Measurements from ENCODE around the gene WDR11. TPM values are rescaled to one million over a fixed set of nuclear protein-coding genes. Genes with fewer than 3 reads are reported as not detected.

Gene WDR11
- total and polyA plus RNA-seq, 2 donors: 36.9 to 45.2 TPM

DNA sequence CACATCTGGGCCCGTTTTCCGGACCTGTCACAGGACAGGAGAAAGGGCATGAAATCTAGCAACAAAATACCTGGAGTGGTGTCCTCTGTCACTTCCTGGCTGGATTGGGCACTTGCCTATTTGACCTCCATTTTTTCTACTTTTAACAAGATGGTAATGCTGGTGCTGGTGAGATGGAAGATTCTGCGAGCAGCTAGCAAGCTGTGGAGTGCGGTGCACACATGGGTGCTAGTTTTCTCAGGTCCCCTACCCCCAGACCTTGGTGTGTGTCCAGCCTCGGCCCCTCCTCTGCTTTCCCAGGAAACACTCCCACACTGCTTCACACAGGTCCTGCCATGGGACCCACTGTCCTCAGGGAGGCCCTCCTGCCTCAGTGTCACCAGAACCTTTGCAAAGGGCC is 87.7 kb downstream of the WDR11 start:
- Histone ChIP-seq H3K4me3 (ENCODE audit: low read length in 2 of 2) (no peak overlapping the region), H3K36me3 (ENCODE audit: control insufficient read depth in 2 of 2, insufficient read depth in 2 of 2, low read length in 1 of 2) (no peaks in the 10 kb centered on the region), H3K27ac (ENCODE audit: low read depth in 1 of 2, low read length in 1 of 2) (no peak overlapping the region), H3K9me3 (ENCODE audit: control insufficient read depth in 2 of 2, insufficient read depth in 1 of 2, low read length in 1 of 2) (no peaks in the 10 kb centered on the region), H3K27me3 (ENCODE audit: control insufficient read depth in 2 of 2, insufficient read depth in 1 of 2, low read length in 1 of 2) (peaks cover 0 to 2% of the 10 kb centered on the region in 2 donors), H3K4me1 (ENCODE audit: control insufficient read depth in 2 of 2, insufficient read depth in 2 of 2, low read length in 2 of 2) (peaks cover 0 to 3% of the 10 kb centered on the region in 2 donors)
- no peak for DNase-seq (ENCODE audit: low read depth in 6 of 9, low spot score in 9 of 9)
- 97% methylated on average over 5 of the region's 5 CpGs for WGBS

DNA sequence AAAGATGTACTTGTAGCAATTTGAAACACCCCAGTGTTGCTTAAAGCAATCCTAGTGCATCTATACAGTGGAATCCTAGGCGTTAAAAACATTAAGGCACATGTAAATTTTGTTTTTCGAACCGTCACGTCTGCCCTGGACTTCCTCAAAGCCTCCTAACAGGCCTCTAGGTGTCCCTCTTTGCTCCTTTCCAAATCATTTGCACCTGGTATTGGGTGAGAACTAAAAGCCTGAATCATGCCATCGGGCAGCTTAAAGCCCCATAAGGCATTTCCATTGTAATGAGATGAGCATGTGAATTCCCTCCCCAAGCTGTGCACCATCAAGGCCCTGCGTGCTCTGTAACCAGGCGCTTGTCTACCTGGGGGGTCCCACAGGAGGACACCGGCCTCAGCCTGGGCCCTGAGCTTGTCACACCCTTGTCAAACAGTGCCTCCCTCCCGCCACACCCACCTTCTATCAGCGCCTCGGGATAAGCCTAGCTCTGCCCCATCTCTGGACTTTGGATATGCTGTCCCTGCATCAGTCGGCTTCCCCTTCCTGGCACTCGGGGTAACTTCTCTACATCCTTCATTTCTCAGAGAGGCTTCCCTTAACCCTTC is 89.2 kb downstream of the WDR11 start:
- Histone ChIP-seq H3K27me3 (ENCODE audit: control insufficient read depth in 2 of 2, insufficient read depth in 1 of 2, low read length in 1 of 2) (peaks cover 0 to 2% of the 10 kb centered on the region in 2 donors), H3K4me1 (ENCODE audit: control insufficient read depth in 2 of 2, insufficient read depth in 2 of 2, low read length in 2 of 2) (peaks cover 0 to 3% of the 10 kb centered on the region in 2 donors), H3K9me3 (ENCODE audit: control insufficient read depth in 2 of 2, insufficient read depth in 1 of 2, low read length in 1 of 2) (no peaks in the 10 kb centered on the region), H3K36me3 (ENCODE audit: control insufficient read depth in 2 of 2, insufficient read depth in 2 of 2, low read length in 1 of 2) (no peaks in the 10 kb centered on the region), H3K4me3 (ENCODE audit: low read length in 2 of 2) (no peak overlapping the region), H3K27ac (ENCODE audit: low read depth in 1 of 2, low read length in 1 of 2) (no peak overlapping the region)
- no peak for DNase-seq (ENCODE audit: low read depth in 6 of 9, low spot score in 9 of 9)
- WGBS: 69% methylated on average over 13 of the region's 13 CpGs

DNA sequence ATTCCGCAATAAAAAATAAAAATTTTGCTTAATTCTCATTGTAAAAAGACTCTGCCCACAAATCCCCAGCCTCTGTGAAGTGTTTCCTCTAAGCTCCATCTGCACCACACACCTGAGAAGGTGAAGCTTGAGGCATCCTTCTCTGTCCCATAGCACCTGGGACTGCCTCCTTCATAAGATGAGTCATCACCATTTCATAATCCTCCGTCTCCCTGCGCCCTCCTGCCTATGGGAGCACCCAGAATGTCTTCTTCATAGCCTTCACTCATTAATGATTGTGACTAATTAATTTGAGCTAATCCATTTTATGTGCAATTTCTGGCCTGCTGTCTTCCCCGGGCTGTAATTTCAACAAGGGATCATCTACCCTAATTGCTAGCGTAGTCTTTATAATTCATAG is 90.3 kb downstream of the WDR11 start:
- Histone ChIP-seq H3K27me3 (ENCODE audit: control insufficient read depth in 2 of 2, insufficient read depth in 1 of 2, low read length in 1 of 2) (peaks cover 0 to 2% of the 10 kb centered on the region in 2 donors), H3K9me3 (ENCODE audit: control insufficient read depth in 2 of 2, insufficient read depth in 1 of 2, low read length in 1 of 2) (no peaks in the 10 kb centered on the region), H3K27ac (ENCODE audit: low read depth in 1 of 2, low read length in 1 of 2) (no peak overlapping the region), H3K4me3 (ENCODE audit: low read length in 2 of 2) (no peak overlapping the region), H3K36me3 (ENCODE audit: control insufficient read depth in 2 of 2, insufficient read depth in 2 of 2, low read length in 1 of 2) (no peaks in the 10 kb centered on the region), H3K4me1 (ENCODE audit: control insufficient read depth in 2 of 2, insufficient read depth in 2 of 2, low read length in 2 of 2) (peaks cover 0 to 3% of the 10 kb centered on the region in 2 donors)
- no peak for DNase-seq (ENCODE audit: low read depth in 6 of 9, low spot score in 9 of 9)
- 95% methylated on average over 5 of the region's 5 CpGs for WGBS

DNA sequence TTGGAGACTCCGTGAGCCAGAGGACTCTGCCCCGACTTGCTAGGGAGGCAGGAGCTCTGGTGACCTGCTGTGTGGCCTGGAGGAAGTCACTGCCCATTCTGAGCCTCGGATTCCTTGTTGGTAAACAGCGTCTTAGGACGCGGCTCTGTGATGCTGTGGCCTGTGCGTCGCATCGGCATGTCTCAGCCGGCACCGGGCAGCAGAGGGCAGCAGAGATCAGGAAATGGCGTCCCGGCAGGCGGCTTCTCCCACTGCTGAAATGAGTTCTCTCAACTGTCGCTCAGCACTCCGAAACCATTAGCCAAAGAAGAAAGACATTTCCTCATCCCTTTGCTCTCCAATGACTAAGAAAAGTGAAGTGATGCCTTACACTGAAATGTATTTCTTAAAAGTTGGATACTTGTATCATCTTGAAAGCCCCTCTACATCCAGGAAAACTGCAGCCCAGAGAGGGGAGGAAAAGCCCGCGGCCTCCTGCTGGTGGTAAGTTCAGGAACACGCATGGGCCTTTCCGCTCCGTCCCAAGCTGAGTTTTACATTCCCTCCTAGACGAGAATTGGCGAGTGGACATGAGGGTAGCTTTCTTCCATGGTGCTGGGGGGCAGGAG is 91.7 kb downstream of the WDR11 start:
- Histone ChIP-seq H3K36me3 (ENCODE audit: control insufficient read depth in 2 of 2, insufficient read depth in 2 of 2, low read length in 1 of 2) (no peaks in the 10 kb centered on the region), H3K9me3 (ENCODE audit: control insufficient read depth in 2 of 2, insufficient read depth in 1 of 2, low read length in 1 of 2) (no peaks in the 10 kb centered on the region), H3K4me1 (ENCODE audit: control insufficient read depth in 2 of 2, insufficient read depth in 2 of 2, low read length in 2 of 2) (peaks cover 0 to 3% of the 10 kb centered on the region in 2 donors), H3K4me3 (ENCODE audit: low read length in 2 of 2) (no peak overlapping the region), H3K27me3 (ENCODE audit: control insufficient read depth in 2 of 2, insufficient read depth in 1 of 2, low read length in 1 of 2) (peaks cover 0 to 2% of the 10 kb centered on the region in 2 donors), H3K27ac (ENCODE audit: low read depth in 1 of 2, low read length in 1 of 2) (no peak overlapping the region)
- 20% methylated on average over 23 of the region's 23 CpGs for whole genome bisulfite sequencing
- DNase-seq (ENCODE audit: low read depth in 6 of 9, low spot score in 9 of 9): peak; percentile 8 to 72 (median 39)

DNA sequence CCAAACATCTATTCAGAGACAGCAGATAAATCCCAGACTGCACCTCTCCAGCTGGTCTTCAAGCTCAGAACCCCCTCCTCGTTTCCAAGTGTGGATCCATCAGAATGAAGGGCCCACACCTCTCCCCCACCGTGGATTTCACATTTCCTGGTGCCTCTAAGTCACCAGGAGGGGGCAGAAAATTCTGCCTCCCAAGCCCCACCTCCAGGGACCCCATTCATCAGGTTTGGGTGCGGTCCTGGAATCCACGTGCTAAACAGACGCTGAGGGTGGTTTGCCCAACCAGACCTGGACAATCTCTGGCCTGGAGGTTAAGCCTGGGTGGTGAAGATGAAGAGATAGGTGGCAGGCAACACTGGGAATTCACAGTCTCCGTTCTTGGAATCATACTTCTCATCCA is 92.4 kb downstream of the WDR11 start:
- Histone ChIP-seq H3K27me3 (ENCODE audit: control insufficient read depth in 2 of 2, insufficient read depth in 1 of 2, low read length in 1 of 2) (peaks cover 0 to 2% of the 10 kb centered on the region in 2 donors), H3K4me3 (ENCODE audit: low read length in 2 of 2) (no peak overlapping the region), H3K9me3 (ENCODE audit: control insufficient read depth in 2 of 2, insufficient read depth in 1 of 2, low read length in 1 of 2) (no peaks in the 10 kb centered on the region), H3K4me1 (ENCODE audit: control insufficient read depth in 2 of 2, insufficient read depth in 2 of 2, low read length in 2 of 2) (peaks cover 0 to 3% of the 10 kb centered on the region in 2 donors), H3K27ac (ENCODE audit: low read depth in 1 of 2, low read length in 1 of 2) (no peak overlapping the region), H3K36me3 (ENCODE audit: control insufficient read depth in 2 of 2, insufficient read depth in 2 of 2, low read length in 1 of 2) (no peaks in the 10 kb centered on the region)
- 88% methylated on average over 6 of the region's 6 CpGs for WGBS
- DNase-seq (ENCODE audit: low read depth in 6 of 9, low spot score in 9 of 9): no peak

DNA sequence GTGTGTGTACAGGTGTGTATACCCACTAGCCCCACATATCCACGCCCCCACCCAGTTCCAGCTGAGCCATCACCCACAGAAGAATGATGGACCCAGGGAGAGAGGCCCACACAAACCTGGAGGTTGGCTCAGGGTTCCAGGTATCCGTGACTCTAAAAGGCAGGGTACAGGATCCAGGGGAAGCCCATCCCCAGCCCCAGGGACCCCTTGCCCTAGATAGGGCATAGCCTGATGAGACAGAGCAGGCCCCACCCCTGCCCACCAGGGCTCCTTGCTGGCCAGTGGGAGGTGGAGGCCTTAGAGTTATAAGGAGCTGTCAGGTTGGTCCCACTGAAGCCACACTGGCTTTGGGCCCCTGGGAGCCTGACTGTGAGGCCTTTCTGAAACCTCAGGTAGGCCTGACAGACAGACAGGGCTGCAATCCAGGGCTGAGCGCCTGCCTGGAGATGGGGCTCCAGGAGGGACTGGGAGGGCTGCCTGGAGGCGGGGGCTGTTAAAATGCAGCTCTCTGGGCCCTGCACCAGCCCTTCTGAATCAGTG is 93.5 kb downstream of the WDR11 start:
- Histone ChIP-seq H3K36me3 (ENCODE audit: control insufficient read depth in 2 of 2, insufficient read depth in 2 of 2, low read length in 1 of 2) (no peaks in the 10 kb centered on the region), H3K9me3 (ENCODE audit: control insufficient read depth in 2 of 2, insufficient read depth in 1 of 2, low read length in 1 of 2) (no peaks in the 10 kb centered on the region), H3K4me3 (ENCODE audit: low read length in 2 of 2) (no peak overlapping the region), H3K27ac (ENCODE audit: low read depth in 1 of 2, low read length in 1 of 2) (no peak overlapping the region), H3K4me1 (ENCODE audit: control insufficient read depth in 2 of 2, insufficient read depth in 2 of 2, low read length in 2 of 2) (peaks cover 0 to 9% of the 10 kb centered on the region in 2 donors), H3K27me3 (ENCODE audit: control insufficient read depth in 2 of 2, insufficient read depth in 1 of 2, low read length in 1 of 2) (peaks cover 8 to 12% of the 10 kb centered on the region in 2 donors)
- 96% methylated on average over 4 of the region's 4 CpGs for WGBS
- no peak for DNase-seq (ENCODE audit: low read depth in 6 of 9, low spot score in 9 of 9)

DNA sequence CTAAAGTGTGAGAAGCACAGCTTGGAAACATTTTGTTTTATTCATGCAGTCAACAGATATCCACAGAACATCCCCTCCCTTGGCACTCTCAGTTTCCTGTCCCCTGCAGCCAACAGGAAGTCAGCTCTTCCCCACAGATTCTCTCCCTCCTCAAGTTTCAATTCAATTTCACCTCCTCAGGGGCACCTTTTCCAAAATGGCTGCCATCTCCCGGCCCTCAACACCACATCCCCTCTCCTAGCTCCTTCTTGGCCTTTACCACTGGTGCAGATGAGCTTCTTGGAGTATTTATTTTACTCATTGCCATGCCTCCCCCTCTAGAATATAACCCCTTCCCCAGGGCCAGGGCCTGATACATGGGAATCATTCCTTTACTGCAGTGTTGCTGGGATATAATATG is 94.0 kb downstream of the WDR11 start:
- Histone ChIP-seq H3K27me3 (ENCODE audit: control insufficient read depth in 2 of 2, insufficient read depth in 1 of 2, low read length in 1 of 2) (peaks cover 10 to 18% of the 10 kb centered on the region in 2 donors), H3K9me3 (ENCODE audit: control insufficient read depth in 2 of 2, insufficient read depth in 1 of 2, low read length in 1 of 2) (no peaks in the 10 kb centered on the region), H3K4me3 (ENCODE audit: low read length in 2 of 2) (no peak overlapping the region), H3K36me3 (ENCODE audit: control insufficient read depth in 2 of 2, insufficient read depth in 2 of 2, low read length in 1 of 2) (no peaks in the 10 kb centered on the region), H3K27ac (ENCODE audit: low read depth in 1 of 2, low read length in 1 of 2) (no peak overlapping the region), H3K4me1 (ENCODE audit: control insufficient read depth in 2 of 2, insufficient read depth in 2 of 2, low read length in 2 of 2) (peaks cover 0 to 9% of the 10 kb centered on the region in 2 donors)
- 92% methylated on average over 1 of the region's 1 CpG for WGBS
- no peak for DNase-seq (ENCODE audit: low read depth in 6 of 9, low spot score in 9 of 9)

DNA sequence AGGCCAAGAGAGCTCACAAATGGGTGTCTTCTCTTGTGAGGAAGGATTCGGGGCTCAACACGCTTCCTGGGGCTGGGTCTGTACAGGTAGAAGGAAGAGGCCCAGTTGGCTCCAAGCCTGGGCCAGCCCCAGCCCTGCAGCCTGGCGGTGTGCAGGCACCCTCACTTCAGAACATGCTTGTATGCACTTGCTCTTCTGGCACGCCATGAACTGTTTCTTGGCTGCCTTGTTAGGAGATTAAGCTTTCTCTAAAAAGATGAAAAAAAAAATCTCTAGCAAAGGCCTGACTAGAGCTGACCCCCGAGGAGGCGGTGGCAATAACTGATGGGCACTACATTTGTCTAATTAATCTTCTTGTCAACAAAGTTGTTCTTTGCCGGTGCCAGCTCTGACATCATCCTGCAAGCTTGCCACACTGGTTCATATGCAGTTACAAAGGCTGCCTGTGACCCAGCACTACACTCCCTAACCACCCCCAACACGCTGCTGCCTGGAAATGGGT is 94.7 kb downstream of the WDR11 start:
- no peaks in the 10 kb centered on the region for H3K36me3 ChIP-seq (ENCODE audit: control insufficient read depth in 2 of 2, insufficient read depth in 2 of 2, low read length in 1 of 2)
- no peak for DNase-seq (ENCODE audit: low read depth in 6 of 9, low spot score in 9 of 9)

DNA sequence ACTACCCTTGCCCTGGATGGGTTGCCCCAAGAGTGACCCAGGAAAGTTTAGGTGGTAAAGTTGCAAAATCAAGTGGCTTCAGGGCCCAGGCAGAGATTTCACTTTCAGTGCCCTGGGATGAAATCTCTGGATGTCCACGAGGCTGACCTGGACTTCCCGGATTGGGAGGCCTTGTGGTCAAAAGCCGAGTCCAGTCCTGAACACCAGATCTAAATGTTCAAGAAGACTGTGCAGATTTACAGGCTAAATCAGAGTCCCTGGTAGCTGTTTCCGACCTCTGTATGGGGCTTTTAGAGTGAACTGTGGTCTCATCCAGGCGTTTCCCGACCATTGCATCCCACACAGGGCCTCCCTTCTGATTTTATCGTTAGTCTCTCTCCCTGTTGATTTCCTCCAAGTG is 95.3 kb downstream of the WDR11 start:
- no peak overlapping the region for H3K27ac ChIP-seq (ENCODE audit: low read depth in 1 of 2, low read length in 1 of 2)
- WGBS: 91% methylated on average over 7 of the region's 7 CpGs
- DNase-seq (ENCODE audit: low read depth in 6 of 9, low spot score in 9 of 9): no peak
- no peak overlapping the region for H3K4me3 ChIP-seq (ENCODE audit: low read length in 2 of 2)
- no peaks in the 10 kb centered on the region for H3K36me3 ChIP-seq (ENCODE audit: control insufficient read depth in 2 of 2, insufficient read depth in 2 of 2, low read length in 1 of 2)
- H3K27me3 ChIP-seq (ENCODE audit: control insufficient read depth in 2 of 2, insufficient read depth in 1 of 2, low read length in 1 of 2): peaks cover 21 to 29% of the 10 kb centered on the region in 2 donors
- peaks cover 0 to 9% of the 10 kb centered on the region in 2 donors for H3K4me1 ChIP-seq (ENCODE audit: control insufficient read depth in 2 of 2, insufficient read depth in 2 of 2, low read length in 2 of 2)
- no peaks in the 10 kb centered on the region for H3K9me3 ChIP-seq (ENCODE audit: control insufficient read depth in 2 of 2, insufficient read depth in 1 of 2, low read length in 1 of 2)

More for the DNA sequence above, 94.7 kb downstream of the WDR11 start:
- peaks cover 17 to 24% of the 10 kb centered on the region in 2 donors for H3K27me3 ChIP-seq (ENCODE audit: control insufficient read depth in 2 of 2, insufficient read depth in 1 of 2, low read length in 1 of 2)
- peaks cover 0 to 9% of the 10 kb centered on the region in 2 donors for H3K4me1 ChIP-seq (ENCODE audit: control insufficient read depth in 2 of 2, insufficient read depth in 2 of 2, low read length in 2 of 2)
- 89% methylated on average over 8 of the region's 8 CpGs for WGBS
- H3K27ac ChIP-seq (ENCODE audit: low read depth in 1 of 2, low read length in 1 of 2): no peak overlapping the region
- no peaks in the 10 kb centered on the region for H3K9me3 ChIP-seq (ENCODE audit: control insufficient read depth in 2 of 2, insufficient read depth in 1 of 2, low read length in 1 of 2)
- no peak overlapping the region for H3K4me3 ChIP-seq (ENCODE audit: low read length in 2 of 2)

Measured in thymus (tissue), 11 donors.